Stimulated activated naive CD8-positive, alpha-beta T cell treated with anti-CD3 and anti-CD28 coated beads, Interleukin-15, amount 100 ng/mL, for 72 hours (primary cell): ENCODE results near the gene BTLA.
"Not testable (repeated sequence)": the region's sequence is repeated elsewhere in the genome, so short reads cannot be mapped to it uniquely, and the experiment has no call there.

Experiments used
- ATAC-seq: fragments of 150-1000 bp; cut with Tn5 transposase; 2 replicates; pipeline ENCODE4 v1.10.0; 2021; ENCODE audit warnings: mild to moderate bottlenecking, moderate library complexity
- DNase-seq, 2 donors: peaks; one replicate each; pipeline ENCODE4 v3.0.0; 2021 to 2022
- H3K27ac Mint-ChIP-seq, 2 donors: one replicate each; pipeline ENCODE4 v1.8.0; 2022; ENCODE audit warnings: mild to moderate bottlenecking in 2 of 2, mixed read lengths in 2 of 2, moderate library complexity in 2 of 2
- H3K27me3 Mint-ChIP-seq: one replicate; pipeline ENCODE4 v1.8.0; 2022; ENCODE audit warnings: mixed read lengths
- H3K4me1 Mint-ChIP-seq: one replicate; pipeline ENCODE4 v1.8.0; 2022; ENCODE audit warnings: mild to moderate bottlenecking, mixed read lengths
- H3K4me3 Mint-ChIP-seq, 2 donors: one replicate each; pipeline ENCODE4 v1.8.0; 2022; ENCODE audit warnings: mild to moderate bottlenecking in 2 of 2, mixed read lengths in 2 of 2, moderate library complexity in 1 of 2
- H3K9me3 Mint-ChIP-seq, 2 donors: one replicate each; pipeline ENCODE4 v1.8.0; 2022; ENCODE audit warnings: mixed read lengths in 2 of 2

BTLA gene

GRCh38 chr3:112472691-112473090 is 26.6 kb downstream of the BTLA start:
- H3K9me3 Mint-ChIP-seq: no peaks in the 10 kb centered on the region
- no peak for DNase-seq
- H3K4me3 Mint-ChIP-seq: no peak overlapping the region
- no peaks in the 10 kb centered on the region for H3K27me3 Mint-ChIP-seq
- H3K27ac Mint-ChIP-seq: no peak overlapping the region
- no peak for ATAC-seq
- H3K4me1 Mint-ChIP-seq: peaks cover 72% of the 10 kb centered on the region

- Mint-ChIP-seq H3K4me1 (peaks cover 80% of the 10 kb centered on the region), H3K4me3 (no peak overlapping the region), H3K9me3 (no peaks in the 10 kb centered on the region), H3K27ac (peak overlapping the region in 1 of 2 donors; percentile 30), H3K27me3 (no peaks in the 10 kb centered on the region)
- ATAC-seq (no peak), DNase-seq (no peak)
Observed at GRCh38 chr3:112471596-112472325, 27.5 kb downstream of the BTLA start.

- no peak overlapping the region for H3K4me3 Mint-ChIP-seq
- no peak overlapping the region for H3K27ac Mint-ChIP-seq
- H3K9me3 Mint-ChIP-seq: no peaks in the 10 kb centered on the region
- no peak for ATAC-seq
- H3K4me1 Mint-ChIP-seq: peaks cover 88% of the 10 kb centered on the region
- no peaks in the 10 kb centered on the region for H3K27me3 Mint-ChIP-seq
- DNase-seq: no peak
Observed at GRCh38 chr3:112470788-112471187, 28.5 kb downstream of the BTLA start.

GRCh38 chr3:112469671-112470070 is 29.6 kb downstream of the BTLA start:
- no peak overlapping the region for H3K27ac Mint-ChIP-seq
- ATAC-seq: no peak
- peaks cover 91% of the 10 kb centered on the region for H3K4me1 Mint-ChIP-seq
- no peak for DNase-seq
- no peaks in the 10 kb centered on the region for H3K27me3 Mint-ChIP-seq
- H3K9me3 Mint-ChIP-seq: no peaks in the 10 kb centered on the region
- H3K4me3 Mint-ChIP-seq: no peak overlapping the region

- DNase-seq (no peak), ATAC-seq (no peak)
- H3K27ac Mint-ChIP-seq: peak overlapping the region in 1 of 2 donors; percentile 78
- H3K4me1 Mint-ChIP-seq: peaks cover 91% of the 10 kb centered on the region
- H3K9me3 Mint-ChIP-seq: no peaks in the 10 kb centered on the region
- no peaks in the 10 kb centered on the region for H3K27me3 Mint-ChIP-seq
- H3K4me3 Mint-ChIP-seq: no peak overlapping the region
Observed at GRCh38 chr3:112467539-112467938, 31.7 kb downstream of the BTLA start.

- peaks cover 87% of the 10 kb centered on the region for H3K4me1 Mint-ChIP-seq
- ATAC-seq: no peak
- peaks cover 0 to 7% of the 10 kb centered on the region in 2 donors for H3K9me3 Mint-ChIP-seq
- H3K4me3 Mint-ChIP-seq: no peak overlapping the region
- H3K27ac Mint-ChIP-seq: no peak overlapping the region
- no peak for DNase-seq
- H3K27me3 Mint-ChIP-seq: no peaks in the 10 kb centered on the region
Observed at GRCh38 chr3:112466020-112466419, 33.3 kb downstream of the BTLA start.

- Mint-ChIP-seq H3K27ac (peak overlapping the region in 1 of 2 donors; percentile 27), H3K4me1 (peaks cover 87% of the 10 kb centered on the region)
- DNase-seq: no peak
Observed at GRCh38 chr3:112464264-112464663, 35.0 kb downstream of the BTLA start.

GRCh38 chr3:112463250-112463649 is 36.0 kb downstream of the BTLA start:
- ATAC-seq: peak; percentile 87
- Mint-ChIP-seq H3K4me3 (peak overlapping the region; percentile 55 to 64), H3K27ac (peak overlapping the region; percentile 39 to 47), H3K27me3 (no peaks in the 10 kb centered on the region), H3K9me3 (peaks cover 0 to 7% of the 10 kb centered on the region in 2 donors), H3K4me1 (peaks cover 85% of the 10 kb centered on the region)
- no peak for DNase-seq

More at GRCh38 chr3:112464264-112464663, 35.0 kb downstream of the BTLA start:
- Mint-ChIP-seq H3K9me3 (peaks cover 0 to 7% of the 10 kb centered on the region in 2 donors), H3K4me3 (peak overlapping the region; percentile 38 to 55), H3K27me3 (no peaks in the 10 kb centered on the region)
- ATAC-seq: no peak

- not testable (repeated sequence) for H3K27me3 Mint-ChIP-seq, ATAC-seq, DNase-seq, H3K9me3 Mint-ChIP-seq
- Mint-ChIP-seq H3K4me1 (peaks cover 77% of the 10 kb centered on the region), H3K27ac (peak overlapping the region in 1 of 2 donors; percentile 38), H3K4me3 (peak overlapping the region in 1 of 2 donors; percentile 2)
Observed at GRCh38 chr3:112461787-112462186, 37.5 kb downstream of the BTLA start.

- H3K27me3 Mint-ChIP-seq: no peaks in the 10 kb centered on the region
- DNase-seq: no peak
- peaks cover 0 to 7% of the 10 kb centered on the region in 2 donors for H3K9me3 Mint-ChIP-seq
- H3K4me1 Mint-ChIP-seq: peaks cover 68% of the 10 kb centered on the region
- peak overlapping the region; percentile 63 to 72 for H3K4me3 Mint-ChIP-seq
- peak; percentile 47 for ATAC-seq
- H3K27ac Mint-ChIP-seq: peak overlapping the region; percentile 5 to 66
Observed at GRCh38 chr3:112460519-112461195, 38.6 kb downstream of the BTLA start.

- H3K27me3 Mint-ChIP-seq: no peaks in the 10 kb centered on the region
- H3K9me3 Mint-ChIP-seq: peaks cover 0 to 7% of the 10 kb centered on the region in 2 donors
- H3K27ac Mint-ChIP-seq: peak overlapping the region in 1 of 2 donors; percentile 14
- no peak for DNase-seq
- peak overlapping the region; percentile 25 to 72 for H3K4me3 Mint-ChIP-seq
- peak; percentile 78 for ATAC-seq
- peaks cover 58% of the 10 kb centered on the region for H3K4me1 Mint-ChIP-seq
Observed at GRCh38 chr3:112459750-112460149, 39.5 kb downstream of the BTLA start.

- no peaks in the 10 kb centered on the region for H3K27me3 Mint-ChIP-seq
- no peak for DNase-seq
- peaks cover 27% of the 10 kb centered on the region for H3K4me1 Mint-ChIP-seq
- no peaks in the 10 kb centered on the region for H3K9me3 Mint-ChIP-seq
- ATAC-seq: no peak
- no peak overlapping the region for H3K27ac Mint-ChIP-seq
- H3K4me3 Mint-ChIP-seq: no peak overlapping the region
Observed at GRCh38 chr3:112456147-112456546, 43.1 kb downstream of the BTLA start.

- Mint-ChIP-seq H3K27ac (no peak overlapping the region), H3K4me3 (no peak overlapping the region)
- DNase-seq: no peak
Observed at GRCh38 chr3:112448939-112449338, 50.3 kb downstream of the BTLA start.

GRCh38 chr3:112446343-112446742 is 52.9 kb downstream of the BTLA start:
- H3K9me3 Mint-ChIP-seq: peaks cover 0 to 10% of the 10 kb centered on the region in 2 donors
- H3K27me3 Mint-ChIP-seq: no peaks in the 10 kb centered on the region
- H3K27ac Mint-ChIP-seq: no peak overlapping the region
- DNase-seq (no peak), ATAC-seq (no peak)
- peaks cover 27% of the 10 kb centered on the region for H3K4me1 Mint-ChIP-seq
- no peak overlapping the region for H3K4me3 Mint-ChIP-seq

More at GRCh38 chr3:112448939-112449338, 50.3 kb downstream of the BTLA start:
- H3K27me3 Mint-ChIP-seq: no peaks in the 10 kb centered on the region
- H3K9me3 Mint-ChIP-seq: no peaks in the 10 kb centered on the region
- no peak for ATAC-seq
- H3K4me1 Mint-ChIP-seq: peaks cover 22% of the 10 kb centered on the region

- Mint-ChIP-seq H3K9me3 (peaks cover 0 to 10% of the 10 kb centered on the region in 2 donors), H3K27me3 (no peaks in the 10 kb centered on the region), H3K27ac (no peak overlapping the region), H3K4me1 (peaks cover 27% of the 10 kb centered on the region), H3K4me3 (no peak overlapping the region)
- DNase-seq (no peak), ATAC-seq (no peak)
Observed at GRCh38 chr3:112445839-112446238, 53.4 kb downstream of the BTLA start.
